Mammary epithelial cell (primary cell): ENCODE data around the gene RANBP1.

ENCODE experiments used
- EZH2 ChIP-seq: IDR thresholded peaks from 2 replicates; pipeline ENCODE4 v1.6.1; 2012; ENCODE audit warnings: low read length, inconsistent platforms, borderline replicate concordance
- TF ChIP-seq, protein P1 (sequence below), 2 donors: IDR thresholded peaks in 1 of 2; conservative IDR thresholded peaks in 1 of 2; 2 replicates each; pipeline ENCODE4 v1.5.1; 2011 to 2012; ENCODE audit warnings: inconsistent platforms in 2 of 2, low read length in 2 of 2, mild to moderate bottlenecking in 2 of 2, control low read depth in 1 of 2, low read depth in 1 of 2; ENCODE audit not compliant: insufficient read depth in 1 of 2; ENCODE audit errors: extremely low read depth in 1 of 2

DNA sequence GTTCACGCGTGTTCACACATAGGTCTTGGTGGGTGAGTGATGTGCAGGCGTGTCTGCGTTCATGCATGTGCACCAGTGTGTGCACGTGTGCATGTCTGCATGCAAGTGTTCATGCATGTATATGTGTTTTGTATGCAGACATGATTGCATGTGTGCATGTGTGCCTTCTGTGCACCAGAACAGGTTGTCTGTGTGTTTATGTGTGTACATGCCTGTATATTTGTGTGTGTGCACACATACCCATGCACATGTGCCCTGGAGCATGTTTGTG, 20.6 kb downstream of the RANBP1 start:
- TF ChIP-seq, protein P1, sequence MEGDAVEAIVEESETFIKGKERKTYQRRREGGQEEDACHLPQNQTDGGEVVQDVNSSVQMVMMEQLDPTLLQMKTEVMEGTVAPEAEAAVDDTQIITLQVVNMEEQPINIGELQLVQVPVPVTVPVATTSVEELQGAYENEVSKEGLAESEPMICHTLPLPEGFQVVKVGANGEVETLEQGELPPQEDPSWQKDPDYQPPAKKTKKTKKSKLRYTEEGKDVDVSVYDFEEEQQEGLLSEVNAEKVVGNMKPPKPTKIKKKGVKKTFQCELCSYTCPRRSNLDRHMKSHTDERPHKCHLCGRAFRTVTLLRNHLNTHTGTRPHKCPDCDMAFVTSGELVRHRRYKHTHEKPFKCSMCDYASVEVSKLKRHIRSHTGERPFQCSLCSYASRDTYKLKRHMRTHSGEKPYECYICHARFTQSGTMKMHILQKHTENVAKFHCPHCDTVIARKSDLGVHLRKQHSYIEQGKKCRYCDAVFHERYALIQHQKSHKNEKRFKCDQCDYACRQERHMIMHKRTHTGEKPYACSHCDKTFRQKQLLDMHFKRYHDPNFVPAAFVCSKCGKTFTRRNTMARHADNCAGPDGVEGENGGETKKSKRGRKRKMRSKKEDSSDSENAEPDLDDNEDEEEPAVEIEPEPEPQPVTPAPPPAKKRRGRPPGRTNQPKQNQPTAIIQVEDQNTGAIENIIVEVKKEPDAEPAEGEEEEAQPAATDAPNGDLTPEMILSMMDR (conservative IDR thresholded peaks at IDR 0.05 in 1 of 2, IDR thresholded peaks at IDR 0.05 in 1 of 2; ENCODE audit: extremely low read depth in 1 of 2, insufficient read depth in 1 of 2, low read depth in 1 of 2, low read length in 2 of 2) = no peak
- TF ChIP-seq EZH2 = no peak
